ENCODE measurements around the gene REPS2.

The REPS2 gene

DNA sequence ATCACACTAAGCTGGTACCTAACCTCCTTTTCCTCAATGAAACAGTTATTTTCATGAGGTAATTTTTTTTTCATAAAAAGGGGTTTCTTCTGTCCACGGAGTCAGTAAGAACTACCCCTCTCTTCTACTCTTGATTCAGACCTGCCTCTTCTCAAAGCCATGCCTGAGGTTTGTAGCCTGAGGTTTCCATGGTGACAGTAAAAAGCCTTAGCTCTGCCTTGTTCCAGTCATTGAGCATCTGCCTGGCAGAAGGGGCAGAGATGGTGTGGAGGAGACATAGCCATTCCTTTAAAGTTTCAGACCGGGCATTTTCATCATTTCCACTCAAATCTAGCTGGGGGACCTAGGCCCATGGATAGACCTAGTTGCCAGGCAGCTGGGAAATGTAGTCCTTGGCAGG, 135.5 kb downstream of the REPS2 start:
- DNase-seq (ENCODE audit: low spot score) = no peak

DNA sequence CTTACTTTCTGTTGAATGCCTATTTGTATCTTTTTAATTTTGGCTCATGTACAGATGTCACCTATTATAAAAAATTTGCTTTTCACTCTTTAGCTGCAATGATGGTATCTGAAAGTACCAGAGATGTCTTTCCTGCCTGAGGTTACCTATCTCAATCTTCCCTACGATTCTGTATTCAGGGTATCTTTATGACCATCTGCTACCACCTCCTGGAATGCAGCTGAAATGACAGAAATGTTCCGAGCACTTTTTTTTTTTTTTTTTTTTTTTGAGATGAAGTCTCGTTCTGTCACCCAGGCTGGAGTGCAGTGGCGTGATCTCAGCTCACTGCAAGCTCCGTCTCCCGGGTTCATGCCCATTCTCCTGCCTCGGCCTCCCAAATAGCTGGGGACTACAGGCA, 136.4 kb downstream of the REPS2 start:
- DNase-seq (ENCODE audit: low spot score) = peak; percentile 41

DNA sequence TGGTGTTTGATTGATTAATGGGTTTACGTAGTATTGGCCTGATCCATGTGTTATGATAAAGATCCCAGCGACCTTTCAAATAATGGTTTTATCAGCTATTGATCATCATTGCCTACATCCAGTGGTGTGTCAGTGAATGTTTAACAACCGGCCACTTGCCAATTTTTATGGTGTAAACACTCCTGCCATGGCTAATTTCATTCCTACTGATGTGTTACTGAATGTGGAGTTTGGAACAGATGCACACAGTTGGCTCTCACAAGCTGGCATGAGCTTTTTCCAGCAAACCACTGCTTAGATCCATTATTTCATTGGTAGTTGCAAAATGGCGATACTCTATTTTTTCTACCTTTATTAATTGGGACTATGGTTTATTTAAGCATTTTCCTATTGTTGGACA, 139.9 kb downstream of the REPS2 start:
- no peak for DNase-seq (ENCODE audit: low spot score)

DNA sequence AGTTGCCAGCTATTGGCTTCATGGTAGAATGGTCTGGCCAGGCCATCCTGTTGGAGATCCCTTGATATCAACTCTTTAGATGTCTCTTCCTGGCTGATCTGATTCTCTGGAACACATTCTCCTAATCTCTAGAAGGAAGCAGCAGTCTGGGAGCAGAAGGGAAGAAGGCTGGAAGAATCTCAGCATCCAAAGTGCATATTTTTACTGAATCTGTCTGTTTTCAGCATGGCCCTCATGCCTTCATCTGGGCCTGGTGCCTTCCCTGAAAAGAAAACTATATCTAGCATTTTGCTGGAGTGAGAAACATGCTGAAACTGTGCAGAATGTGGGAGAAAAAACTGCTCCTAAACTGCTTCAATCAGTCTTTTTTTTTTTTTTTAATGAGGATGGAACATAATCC, 148.7 kb downstream of the REPS2 start:
- no peak for DNase-seq (ENCODE audit: low spot score)

DNA sequence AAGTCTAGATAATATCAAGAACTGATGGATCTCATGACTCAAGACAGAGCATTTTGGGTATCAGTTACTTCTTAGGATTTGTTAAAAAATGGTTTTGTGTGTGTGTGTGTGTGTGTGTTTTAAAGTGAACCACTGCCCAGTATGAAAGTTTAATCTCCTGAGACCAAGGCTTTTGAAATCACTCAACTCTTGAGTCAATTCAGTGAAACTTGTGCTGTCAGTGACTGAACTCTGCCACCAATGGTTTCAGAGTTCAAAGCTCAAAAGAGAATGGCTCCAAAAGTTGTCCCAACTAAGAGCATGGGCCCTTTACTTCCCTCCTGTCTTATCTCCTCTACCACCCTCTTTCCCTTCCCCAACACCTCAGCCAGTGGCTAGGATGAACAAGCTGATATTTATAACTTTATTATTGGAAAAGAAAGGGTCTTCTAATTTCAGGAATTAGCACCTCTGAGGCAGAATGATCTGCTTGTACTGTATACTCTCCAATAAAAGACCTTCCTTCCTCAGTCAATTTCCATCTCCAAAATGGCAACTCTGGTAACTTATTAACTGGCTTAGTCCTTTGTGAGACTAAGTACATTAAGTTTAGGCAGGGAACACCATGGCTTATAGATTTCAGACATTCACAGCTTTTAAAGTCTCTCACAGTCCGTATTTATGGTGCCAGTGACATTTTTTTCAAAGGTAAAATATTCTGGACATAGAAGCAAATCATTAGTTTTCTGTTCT, 152.2 kb downstream of the REPS2 start:
- DNase-seq (ENCODE audit: low spot score) = no peak

DNA sequence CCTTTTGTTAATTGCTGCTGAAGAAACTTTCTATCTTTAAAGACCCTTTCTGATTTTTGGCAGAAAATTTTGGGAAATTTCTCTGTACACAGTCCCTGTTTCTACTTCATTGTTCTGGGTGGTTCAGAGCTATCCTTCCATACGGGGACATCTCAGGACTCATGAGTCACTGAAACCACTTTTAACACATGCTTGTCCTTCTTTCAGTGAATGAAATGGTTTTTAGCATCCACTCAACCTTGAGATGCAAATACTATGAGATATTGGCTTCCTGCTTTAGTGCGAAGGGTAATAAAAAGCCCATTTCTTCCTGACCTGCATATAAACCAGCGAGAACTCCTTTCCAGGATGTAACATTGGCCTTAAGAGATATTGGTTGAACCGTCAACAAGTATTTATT, 158.0 kb downstream of the REPS2 start:
- DNase-seq (ENCODE audit: low spot score) = no peak

DNA sequence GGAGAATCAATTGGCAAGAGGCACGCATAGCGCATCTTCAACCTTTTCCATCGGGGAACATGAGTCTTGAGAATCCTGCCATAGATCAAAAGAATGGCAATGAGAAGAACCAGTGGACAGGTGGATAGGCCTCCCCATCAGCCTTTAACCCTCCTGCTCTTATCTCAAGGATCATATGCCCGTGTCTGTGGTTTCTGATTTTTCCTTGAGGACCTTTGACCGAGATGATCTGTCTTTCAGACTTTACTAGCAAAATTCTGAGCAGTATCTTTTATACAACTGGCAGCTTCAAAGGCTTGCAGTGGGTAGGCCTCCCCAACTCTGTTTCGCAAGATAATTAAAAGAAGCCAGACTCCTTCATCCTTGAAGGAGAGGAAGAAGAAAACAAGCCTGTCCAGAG, 174.4 kb downstream of the REPS2 start:
- no peak for DNase-seq (ENCODE audit: low spot score)

DNA sequence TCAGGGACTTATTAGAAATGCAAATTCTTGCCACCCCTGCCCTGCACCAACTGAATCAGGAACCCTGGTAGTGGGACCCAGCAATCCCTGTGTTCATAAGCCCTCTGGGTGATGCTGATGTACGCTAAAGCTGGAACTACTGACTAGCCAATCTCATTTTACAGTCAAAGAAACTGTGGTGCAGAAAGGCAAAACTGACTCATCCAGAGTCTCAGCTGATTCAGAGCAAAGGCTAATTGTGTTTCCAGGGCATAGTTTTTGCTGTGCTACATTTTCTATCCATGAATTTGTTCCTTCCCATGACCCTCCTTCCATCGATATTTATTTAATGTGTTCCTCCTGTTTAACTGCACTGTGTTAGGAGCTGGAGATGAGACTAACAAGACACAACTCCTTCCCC, 207.5 kb downstream of the REPS2 start:
- DNase-seq (ENCODE audit: low spot score) = no peak

DNA sequence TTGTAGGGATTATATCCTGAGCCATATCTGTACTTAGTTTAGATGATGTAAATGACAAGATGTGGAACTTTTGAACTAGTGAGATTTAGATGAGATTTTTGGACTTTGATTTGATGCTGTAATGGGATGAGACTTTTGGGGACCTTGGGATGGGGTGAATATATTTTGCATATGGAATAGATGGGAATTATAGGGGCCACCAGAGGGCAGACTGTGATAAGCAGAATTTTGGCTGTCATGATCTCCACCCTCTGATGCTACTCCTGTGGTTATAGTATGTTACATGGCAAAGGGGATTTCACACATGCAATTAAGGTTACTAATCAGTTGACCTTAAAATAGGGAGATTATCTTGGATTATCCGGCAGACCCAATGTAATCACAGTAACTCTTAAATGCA, 214.5 kb downstream of the REPS2 start:
- DNase-seq (ENCODE audit: low spot score) = no peak

DNA sequence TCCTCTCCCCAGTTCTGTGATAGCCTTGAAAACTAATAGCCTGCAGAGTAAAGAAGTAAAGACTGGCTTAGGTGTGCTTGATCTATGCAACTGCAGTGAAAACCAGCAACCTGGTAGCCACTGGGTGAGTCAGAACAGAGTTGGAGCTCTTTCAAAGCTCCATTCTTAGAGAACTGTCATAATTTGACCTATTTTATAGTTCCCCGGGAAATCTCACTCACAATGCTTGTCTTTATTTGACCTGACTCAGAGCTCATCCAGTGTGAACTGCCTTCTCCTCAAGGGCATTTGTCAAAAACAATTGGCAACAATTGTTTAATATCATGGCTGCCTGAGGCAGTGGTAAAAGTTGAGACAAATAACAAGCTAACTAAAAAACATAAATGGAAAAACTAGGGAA, 215.5 kb downstream of the REPS2 start:
- DNase-seq (ENCODE audit: low spot score) = no peak

DNA sequence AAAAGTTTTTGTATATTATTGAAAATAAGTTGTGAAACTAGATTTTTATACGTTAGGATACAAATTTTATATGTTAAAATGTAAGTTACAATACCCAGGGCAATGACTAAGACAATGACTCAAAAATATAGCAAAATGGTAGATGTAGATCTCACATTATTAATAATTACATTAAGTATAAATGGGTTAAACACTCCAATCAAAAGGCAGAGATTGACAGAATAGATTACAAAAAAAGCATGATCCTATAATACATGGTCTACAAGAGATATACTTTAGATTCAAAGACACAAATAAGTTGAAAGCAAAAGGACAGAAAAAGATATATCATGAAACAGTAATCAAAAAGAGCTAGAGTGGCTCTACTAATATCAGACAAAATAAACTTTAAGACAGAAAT, 217.6 kb downstream of the REPS2 start:
- DNase-seq (ENCODE audit: low spot score) = no peak

DNA sequence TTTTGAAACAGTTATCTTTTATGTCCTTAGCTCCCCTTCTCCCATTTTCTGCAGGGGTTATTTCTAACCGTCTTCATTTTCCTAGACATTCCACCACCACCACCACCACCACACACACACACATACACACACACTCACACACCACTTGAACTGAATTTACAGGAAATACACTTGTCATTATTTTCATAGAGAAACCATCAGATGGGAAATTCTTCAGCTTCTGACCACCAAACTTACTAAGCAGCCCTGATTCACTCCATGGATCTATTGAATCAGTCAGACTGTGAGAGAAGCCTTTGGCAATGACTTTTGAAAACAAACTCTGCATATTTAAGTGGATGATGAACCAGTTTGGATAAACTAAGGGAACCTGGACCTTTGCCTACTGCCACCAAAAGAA, 218.5 kb downstream of the REPS2 start:
- no peak for DNase-seq (ENCODE audit: low spot score)

DNA sequence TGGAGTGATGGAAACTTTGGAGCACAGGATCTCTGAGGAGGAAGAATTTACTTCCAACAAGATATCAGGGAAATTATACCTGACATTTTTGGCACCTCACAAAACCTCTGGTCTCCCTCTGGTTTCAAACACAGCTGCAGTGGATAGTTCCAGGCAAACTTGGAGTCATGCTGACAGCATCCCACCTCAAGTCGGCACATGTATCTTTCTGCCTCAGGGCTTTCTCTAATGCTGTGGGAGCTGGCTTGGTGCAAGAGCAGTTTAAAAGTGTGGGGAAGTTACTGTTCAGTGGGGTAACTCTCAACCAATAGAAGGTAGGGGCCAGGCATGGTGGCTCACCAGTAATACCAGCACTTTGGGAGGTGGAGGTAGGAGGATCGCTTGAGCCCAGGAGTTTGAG, 221.5 kb downstream of the REPS2 start:
- no peak for DNase-seq (ENCODE audit: low spot score)

DNA sequence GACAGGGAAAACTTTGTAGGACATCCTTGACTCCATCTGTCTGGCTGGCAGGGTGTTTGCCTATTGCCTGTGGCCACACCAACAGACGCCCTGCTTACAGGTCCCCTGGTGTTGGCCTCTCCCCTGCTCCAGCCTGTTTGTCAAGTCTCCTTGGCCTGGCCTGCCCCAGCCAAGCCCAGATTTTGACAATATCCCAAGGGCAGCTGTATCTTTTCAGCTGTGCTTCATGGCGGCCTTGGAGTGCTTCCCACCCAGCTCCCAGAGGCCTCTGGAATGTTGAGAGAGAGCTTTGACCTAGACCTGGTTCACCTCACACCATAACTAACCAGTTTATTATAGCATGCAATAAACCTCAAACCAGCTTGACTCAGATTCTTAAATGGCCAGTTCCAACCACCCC, 224.5 kb downstream of the REPS2 start:
- no peak for DNase-seq (ENCODE audit: low spot score)

DNA sequence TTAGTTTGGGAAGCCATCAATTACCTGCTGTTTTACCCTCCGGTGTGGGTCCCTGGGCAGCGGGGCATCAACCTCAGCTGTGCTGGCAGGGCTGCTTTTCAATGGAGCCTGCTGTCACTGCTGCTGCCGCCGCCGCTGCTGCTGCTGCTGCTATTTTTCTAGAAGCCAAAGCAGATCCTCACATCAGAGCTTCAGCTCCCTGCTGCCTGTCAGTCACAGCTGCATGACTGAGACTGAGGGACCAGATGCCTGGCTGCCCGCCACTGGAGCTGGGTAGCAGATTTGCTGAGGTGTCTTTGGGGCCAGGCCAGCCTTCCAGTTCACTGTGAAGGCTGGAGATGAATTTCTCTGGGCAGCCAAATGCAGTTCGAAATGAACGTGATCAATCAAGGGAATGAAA, 228.2 kb downstream of the REPS2 start:
- peak; percentile 77 for DNase-seq (ENCODE audit: low spot score)

DNA sequence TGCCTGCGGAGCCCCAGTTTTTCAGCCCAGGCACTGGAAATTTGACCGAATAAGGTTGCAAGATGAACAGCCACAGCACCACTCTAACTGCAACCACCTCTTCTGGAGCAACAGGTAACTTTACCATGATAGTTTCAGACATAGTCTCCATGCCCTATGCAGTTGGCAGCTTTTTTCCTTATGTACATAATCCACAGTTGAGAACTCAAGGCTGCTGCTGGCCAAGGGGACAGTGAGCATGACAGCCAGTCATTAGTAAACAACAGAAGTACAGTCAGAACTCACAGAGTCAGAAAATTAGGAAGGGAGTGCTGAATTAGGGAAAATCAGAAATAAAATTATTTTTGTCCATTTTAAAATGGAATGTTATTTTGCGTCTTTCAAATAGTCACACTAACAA, 235.9 kb downstream of the REPS2 start:
- no peak for DNase-seq (ENCODE audit: low spot score)

DNA sequence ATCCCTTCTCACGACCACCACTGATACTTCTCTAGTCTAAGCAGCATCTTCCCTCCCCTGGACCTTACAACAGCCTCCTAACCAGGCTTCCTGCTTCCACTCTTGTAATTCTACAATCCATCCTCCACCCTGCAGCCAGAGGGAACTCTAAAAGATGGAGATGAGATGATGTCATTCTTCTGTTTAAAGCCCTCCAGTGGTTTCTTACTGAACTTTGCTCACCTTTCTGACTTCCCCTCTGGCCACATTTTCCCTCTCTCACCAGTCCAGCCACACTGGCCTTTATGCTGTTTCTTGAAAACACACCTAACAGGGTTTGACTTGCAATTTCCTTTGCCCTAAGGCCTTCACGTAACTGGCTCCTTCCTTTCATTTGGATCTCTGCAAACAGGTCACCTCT, 237.1 kb downstream of the REPS2 start:
- DNase-seq (ENCODE audit: low spot score) = no peak

DNA sequence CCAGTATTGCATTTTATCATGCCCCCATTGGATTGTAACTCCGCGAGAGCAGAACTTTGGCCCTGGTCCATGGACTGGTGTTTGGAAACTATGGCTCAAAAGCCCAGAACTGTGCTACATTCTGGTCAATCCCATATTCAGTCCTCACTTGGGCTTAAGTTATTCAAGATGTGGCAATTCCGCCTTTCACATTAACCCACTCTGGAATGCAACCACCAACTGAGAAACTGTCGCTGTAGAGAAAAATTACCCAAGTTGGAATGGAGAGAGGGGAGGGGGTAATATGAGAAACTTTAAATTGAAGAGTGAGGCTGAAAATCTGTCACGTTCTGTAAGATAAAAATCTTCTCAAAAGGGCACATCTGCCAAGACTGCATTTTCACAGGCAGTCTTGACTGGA, 239.0 kb downstream of the REPS2 start:
- DNase-seq (ENCODE audit: low spot score) = no peak

DNA sequence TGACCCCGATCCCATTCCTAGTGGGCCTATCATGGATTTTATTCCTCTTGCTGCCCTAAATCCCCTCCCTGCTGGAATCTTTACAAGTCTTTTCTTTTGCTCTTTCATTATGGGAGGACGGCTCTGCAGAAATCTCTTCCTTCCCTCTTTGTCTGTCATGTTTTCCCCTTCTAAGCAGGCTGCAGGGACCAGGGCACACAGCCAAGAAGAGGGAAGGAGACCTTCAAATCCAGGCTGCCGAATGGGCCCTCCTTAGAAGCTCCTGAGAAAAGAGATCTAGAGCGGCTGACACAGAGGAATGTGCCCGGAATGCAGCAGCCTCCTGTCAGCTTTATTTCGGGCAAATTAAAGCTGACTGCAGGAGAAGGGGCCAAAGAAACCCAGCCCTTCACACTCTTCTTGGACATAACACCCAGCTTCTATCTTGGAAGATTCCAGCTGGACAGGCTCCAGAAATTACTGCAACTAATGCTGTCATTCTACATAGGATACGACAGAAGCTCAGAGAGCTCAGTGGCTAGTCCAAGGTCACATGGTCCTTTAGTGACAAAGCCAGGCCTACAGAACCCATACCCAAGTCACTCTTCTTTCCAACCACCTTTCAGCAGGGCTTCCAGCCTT, 240.8 kb downstream of the REPS2 start:
- DNase-seq (ENCODE audit: low spot score) = peak; percentile 4

DNA sequence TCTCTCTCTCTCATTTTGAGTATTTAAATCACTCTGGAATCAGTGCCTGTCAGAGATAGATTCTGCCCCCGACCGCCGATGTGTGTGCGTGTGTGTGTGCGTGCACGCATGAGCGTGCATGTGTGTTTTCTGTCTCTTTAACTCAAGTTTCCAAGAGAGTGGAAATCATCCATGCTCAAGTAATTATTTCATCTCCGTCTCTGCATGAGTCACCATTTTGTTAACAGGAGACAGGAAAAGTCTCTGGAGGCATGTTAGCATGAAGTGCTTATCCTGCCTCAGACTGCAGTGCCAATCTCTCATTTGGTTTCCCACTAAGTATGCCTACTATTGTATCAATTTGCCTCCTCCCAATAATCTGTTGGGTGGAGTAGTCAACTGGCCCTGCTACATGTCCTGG, 245.6 kb downstream of the REPS2 start:
- no peak for DNase-seq (ENCODE audit: low spot score)
